ENCODE data around the gene PDE2A. TPM values are rescaled to one million over a fixed set of nuclear protein-coding genes. Genes with fewer than 3 reads are reported as not detected.

Gene PDE2A
- total RNA-seq, 1 experiment from 2014 or later = 3.7 TPM

GRCh38 chr11:72634016-72634415, 40.2 kb downstream of the PDE2A start:
- H3K4me3 Mint-ChIP-seq = no peak overlapping the region
- POLR2A ChIA-PET = no interaction called here
- DNase-seq (ENCODE audit: low spot score) (no peak), ATAC-seq (no peak)
- H3K9me3 Mint-ChIP-seq = no peaks in the 10 kb centered on the region
- CTCF ChIA-PET = interaction anchor here (1.2 to 3.1 kb wide), 3 partner anchors 8 to 50 kb away, joined by 3 to 26 read pairs (median 5); no protein-coding TSS in a partner anchor
- H3K4me1 Mint-ChIP-seq = peaks cover 38% of the 10 kb centered on the region
- no peaks in the 10 kb centered on the region for H3K36me3 Mint-ChIP-seq
- peaks cover 5% of the 10 kb centered on the region for H3K27me3 Mint-ChIP-seq (ENCODE audit: low read depth)
- no peak overlapping the region for H3K27ac Mint-ChIP-seq
- TF ChIP-seq ZNF138 (CRISPR knock-in tag; conservative IDR thresholded peaks at IDR 0.05) (no peak), KAT7 (CRISPR knock-in tag; IDR thresholded peaks at IDR 0.05; ENCODE audit: borderline replicate concordance) (no peak), ZBTB43 (CRISPR knock-in tag; IDR thresholded peaks at IDR 0.05) (no peak), CDX4 (CRISPR knock-in tag; IDR thresholded peaks at IDR 0.05; ENCODE audit: borderline replicate concordance) (no peak), JUN (CRISPR knock-in tag; IDR thresholded peaks at IDR 0.05) (no peak), CREB1 (CRISPR knock-in tag; IDR thresholded peaks at IDR 0.05) (no peak), NR3C1 (CRISPR knock-in tag; conservative IDR thresholded peaks at IDR 0.05; ENCODE audit: low read depth) (no peak), MAX (CRISPR knock-in tag; IDR thresholded peaks at IDR 0.05) (no peak), ATF3 (CRISPR knock-in tag; conservative IDR thresholded peaks at IDR 0.05) (no peak), ETV6 (CRISPR knock-in tag; IDR thresholded peaks at IDR 0.05) (no peak), PRDM15 (CRISPR knock-in tag; IDR thresholded peaks at IDR 0.05) (no peak), ESRRA (CRISPR knock-in tag; IDR thresholded peaks at IDR 0.05; ENCODE audit: borderline replicate concordance) (no peak), RELA (CRISPR knock-in tag; IDR thresholded peaks at IDR 0.05; ENCODE audit: borderline replicate concordance) (no peak), CREM (CRISPR knock-in tag; IDR thresholded peaks at IDR 0.05) (no peak), GTF2I (CRISPR knock-in tag; conservative IDR thresholded peaks at IDR 0.05) (no peak), TCF7 (CRISPR knock-in tag; IDR thresholded peaks at IDR 0.05; ENCODE audit: low read depth) (no peak)

GRCh38 chr11:72633068-72633467, 41.2 kb downstream of the PDE2A start:
- Mint-ChIP-seq H3K36me3 (no peaks in the 10 kb centered on the region), H3K9me3 (no peaks in the 10 kb centered on the region), H3K27ac (no peak overlapping the region), H3K27me3 (ENCODE audit: low read depth) (peaks cover 5% of the 10 kb centered on the region), H3K4me1 (peaks cover 38% of the 10 kb centered on the region), H3K4me3 (no peak overlapping the region)
- no peak for ATAC-seq
- DNase-seq (ENCODE audit: low spot score) = no peak
- CTCF ChIA-PET = interaction anchor here (1.2 to 1.6 kb wide), 3 partner anchors 9 to 34 kb away, joined by 3 to 6 read pairs (median 5); no protein-coding TSS in a partner anchor
- POLR2A ChIA-PET = no interaction called here
- TF ChIP-seq ZNF232 (CRISPR knock-in tag; IDR thresholded peaks at IDR 0.05) = no peak
- TF ChIP-seq ZNF532 (CRISPR knock-in tag; IDR thresholded peaks at IDR 0.05; ENCODE audit: borderline replicate concordance) = no peak
- no peak for TF ChIP-seq AFF4 (CRISPR knock-in tag; IDR thresholded peaks at IDR 0.05; ENCODE audit: borderline replicate concordance)
- TF ChIP-seq HMGA2 (CRISPR knock-in tag; IDR thresholded peaks at IDR 0.05) = no peak
- TF ChIP-seq NR2C2 (CRISPR knock-in tag; IDR thresholded peaks at IDR 0.05) = no peak
- no peak for TF ChIP-seq ZBTB21 (CRISPR knock-in tag; IDR thresholded peaks at IDR 0.05; ENCODE audit: borderline replicate concordance)

Measured in WTC11 (cell line).